A549 treated with GW870086 at 1 μM for 4 hours (cell line): ENCODE results near the gene KCNA1. TPM values are rescaled to one million over a fixed set of nuclear protein-coding genes. Genes with fewer than 3 reads are reported as not detected.

ENCODE experiments used
- total RNA-seq: library from RNA; stranded (reverse); fragments of 200-300 nt; extraction: Qiagen RNA extraction; gene quantifications from 5 replicates; pipeline ENCODE4 v1.2.3, GENCODE V29; 2022; ENCODE audit warnings: low read depth

Gene KCNA1
- not detected in 5 replicates for total RNA-seq

DNA sequence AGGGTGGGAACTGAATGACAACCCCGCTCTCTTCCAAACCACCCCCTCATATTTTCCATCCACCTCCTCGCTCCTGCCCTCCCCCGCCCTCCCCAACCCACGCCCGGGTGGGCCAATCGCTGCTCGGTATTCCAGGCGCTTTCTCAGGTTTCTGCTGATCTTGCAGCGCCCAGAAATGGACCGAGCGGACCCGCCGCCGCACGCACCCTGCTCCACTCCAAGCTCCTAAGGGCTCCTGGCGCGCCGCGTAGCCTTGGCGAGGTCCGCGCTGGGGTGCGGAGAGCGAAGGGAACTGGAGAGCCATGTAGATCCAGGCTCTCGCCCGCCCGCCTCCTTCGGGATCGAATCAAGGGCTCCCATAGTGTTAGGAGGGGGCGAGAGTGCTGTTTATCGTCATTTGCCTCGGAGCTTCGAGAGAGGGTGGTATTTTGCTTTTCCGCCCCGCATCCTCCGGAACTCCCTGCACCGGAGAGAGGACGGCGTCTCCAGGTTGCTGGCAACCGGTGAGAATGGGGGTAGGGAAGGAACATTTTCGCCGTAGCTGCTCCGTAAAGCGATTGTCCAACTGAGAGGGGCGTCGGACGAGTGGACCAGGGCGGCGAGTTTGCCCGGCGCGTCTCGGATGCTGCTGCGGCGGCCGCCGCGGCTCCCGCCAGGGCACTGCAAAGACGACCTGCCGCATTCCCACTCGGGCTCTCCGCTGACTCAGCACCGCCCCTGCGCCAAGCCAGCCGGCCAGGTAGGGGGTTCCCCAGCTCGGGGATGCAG is at the start of gene KCNA1:
Gene KCNA1 (plus strand): TSS at position 172 of the 768 bp plus-strand sequence. CDS start 1,474 bp downstream, outside the sequence.

Other genes starting within 250 kb of the KCNA1 start
- gene GALNT8, start 189.5 kb upstream of the KCNA1 start, total RNA-seq, result not detected in 5 replicates
- gene KCNA5, start 134.0 kb downstream of the KCNA1 start, total RNA-seq, result 0.05 TPM in 1 of 5 replicates, not detected in the others